ENCODE measurements around the gene TRIP10. TPM values are rescaled to one million over a fixed set of nuclear protein-coding genes. Genes with fewer than 3 reads are reported as not detected.
A peak's percentile ranks its signal among the peaks of the same experiment; 100 is the strongest.

TRIP10 gene
- polyA plus RNA-seq, 4 donors: 42.1 to 141 (median 84.1) TPM

DNA sequence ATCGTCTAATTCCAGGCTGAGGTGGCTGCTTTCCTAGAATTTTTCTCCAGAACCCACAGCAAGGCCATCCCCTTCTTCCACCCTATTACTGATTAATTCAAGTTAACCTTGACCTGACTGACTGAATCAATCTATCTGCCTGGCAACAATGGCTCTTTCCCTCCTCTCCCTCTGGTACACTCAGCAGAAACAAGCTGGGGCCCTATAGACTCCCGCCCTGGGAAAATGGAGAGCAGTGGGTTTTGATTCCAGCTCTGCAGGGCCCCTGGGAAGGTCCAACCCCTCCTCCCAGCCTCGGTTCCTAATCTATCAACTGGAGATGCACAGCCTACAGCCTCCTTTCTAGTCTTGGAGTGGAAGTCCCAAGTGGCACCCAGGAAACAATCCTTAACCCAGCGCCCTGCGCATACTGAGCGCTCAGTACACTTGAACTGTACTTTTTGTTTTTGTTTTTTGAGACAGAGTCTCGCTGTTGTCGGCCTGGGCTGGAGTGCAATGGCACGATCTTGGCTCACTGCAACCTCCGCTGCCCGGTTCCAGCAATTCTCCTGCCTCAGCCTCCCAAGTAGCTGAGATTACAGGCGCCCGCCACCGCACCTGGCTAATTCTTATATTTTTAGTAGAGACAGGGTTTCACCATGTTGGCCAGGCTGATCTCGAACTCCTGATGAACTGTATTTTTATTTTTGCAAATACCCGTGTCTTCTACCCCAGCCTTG is 13.8 kb upstream of the TRIP10 start:
- H3K36me3 ChIP-seq (ENCODE audit: control insufficient read depth in 3 of 3, insufficient read depth in 2 of 3, low read depth in 1 of 3, low read length in 3 of 3): peaks cover 0 to 3% (median 0%) of the 10 kb centered on the region in 3 donors
- peak overlapping the region; percentile 4 to 42 (median 21) for H3K27ac ChIP-seq (ENCODE audit: low read depth in 1 of 3, low read length in 2 of 3)
- DNase-seq: peak in 1 of 2 donors; percentile 41
- peaks cover 0 to 3% (median 0%) of the 10 kb centered on the region in 3 donors for H3K27me3 ChIP-seq (ENCODE audit: control insufficient read depth in 3 of 3, insufficient read depth in 3 of 3, low read length in 3 of 3)
- H3K9me3 ChIP-seq (ENCODE audit: control insufficient read depth in 2 of 2, insufficient read depth in 1 of 2, low read depth in 1 of 2, low read length in 1 of 2): peaks cover 0 to 4% of the 10 kb centered on the region in 2 donors
- peaks cover 2 to 35% (median 3%) of the 10 kb centered on the region in 3 donors for H3K4me1 ChIP-seq (ENCODE audit: control insufficient read depth in 3 of 3, insufficient read depth in 2 of 3, low read depth in 1 of 3, low read length in 2 of 3)
- 78 to 85% (median 80%) methylated on average over 16 of the region's 16 CpGs for WGBS, 3 donors
- no peak for FAIRE-seq
- no peak overlapping the region for H3K4me3 ChIP-seq (ENCODE audit: low read depth in 1 of 3, low read length in 3 of 3)

DNA sequence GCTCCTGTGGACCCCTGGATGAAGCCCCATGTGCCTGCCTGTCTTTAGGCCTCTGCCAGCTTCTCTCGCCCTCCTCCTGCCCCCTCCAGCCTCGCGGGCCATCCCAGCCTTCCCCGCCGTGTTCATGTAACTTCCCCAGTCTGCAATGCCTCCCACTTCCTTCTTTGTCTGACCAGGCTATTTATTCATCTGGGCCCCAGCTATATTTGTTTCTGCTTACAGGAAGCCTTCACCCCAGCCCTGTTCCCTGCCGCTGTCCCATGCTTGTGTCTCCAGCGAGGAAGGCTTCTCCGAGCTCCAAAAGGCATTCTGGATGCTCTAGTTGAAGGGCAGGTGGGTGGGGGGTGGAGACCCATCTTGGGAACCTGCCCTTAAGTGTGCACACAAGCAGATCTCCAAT is 11.1 kb upstream of the TRIP10 start:
- H3K36me3 ChIP-seq (ENCODE audit: control insufficient read depth in 3 of 3, insufficient read depth in 2 of 3, low read depth in 1 of 3, low read length in 3 of 3): peaks cover 0 to 28% (median 0%) of the 10 kb centered on the region in 3 donors
- FAIRE-seq (no peak), DNase-seq (no peak)
- H3K27ac ChIP-seq (ENCODE audit: low read depth in 1 of 3, low read length in 2 of 3): peak overlapping the region in 1 of 3 donors; percentile 12
- no peaks in the 10 kb centered on the region for H3K27me3 ChIP-seq (ENCODE audit: control insufficient read depth in 3 of 3, insufficient read depth in 3 of 3, low read length in 3 of 3)
- H3K4me3 ChIP-seq (ENCODE audit: low read depth in 1 of 3, low read length in 3 of 3): no peak overlapping the region
- 32 to 58% (median 58%) methylated on average over 8 of the region's 8 CpGs for WGBS, 3 donors
- H3K4me1 ChIP-seq (ENCODE audit: control insufficient read depth in 3 of 3, insufficient read depth in 2 of 3, low read depth in 1 of 3, low read length in 2 of 3): peaks cover 2 to 17% (median 3%) of the 10 kb centered on the region in 3 donors
- peaks cover 0 to 4% of the 10 kb centered on the region in 2 donors for H3K9me3 ChIP-seq (ENCODE audit: control insufficient read depth in 2 of 2, insufficient read depth in 1 of 2, low read depth in 1 of 2, low read length in 1 of 2)

DNA sequence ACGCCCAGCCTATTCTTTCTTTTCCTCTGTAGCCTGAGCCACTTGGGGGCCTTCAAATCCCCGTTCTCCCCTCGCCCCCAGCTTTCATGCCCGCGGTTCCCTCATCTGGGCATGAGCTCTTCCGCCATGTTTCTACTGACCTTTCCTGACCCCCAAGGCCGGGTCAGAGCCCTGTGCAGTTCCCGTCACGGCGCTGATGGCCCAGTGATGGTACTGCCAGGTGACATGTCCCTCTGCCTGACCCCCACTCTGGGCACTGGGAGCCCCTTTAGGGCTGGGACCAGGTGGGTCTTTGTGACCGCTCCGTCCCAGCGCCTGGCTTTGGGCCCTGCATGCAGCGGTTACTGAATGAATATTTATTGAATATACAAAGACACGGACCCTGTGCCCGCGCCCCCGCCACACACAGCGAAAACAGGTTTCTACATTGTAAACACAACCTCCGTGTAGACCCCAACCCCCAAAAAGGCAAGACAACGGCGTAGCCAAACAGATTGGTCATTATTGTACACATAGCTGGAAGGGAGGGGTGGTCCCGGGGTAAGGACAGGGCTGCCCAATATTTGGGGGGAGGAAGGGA is 9.8 kb upstream of the TRIP10 start:
- DNase-seq (no peak), FAIRE-seq (no peak)
- Histone ChIP-seq H3K27ac (ENCODE audit: low read depth in 1 of 3, low read length in 2 of 3) (peak overlapping the region; percentile 18 to 82 (median 66)), H3K36me3 (ENCODE audit: control insufficient read depth in 3 of 3, insufficient read depth in 2 of 3, low read depth in 1 of 3, low read length in 3 of 3) (peaks cover 0 to 37% (median 0%) of the 10 kb centered on the region in 3 donors), H3K27me3 (ENCODE audit: control insufficient read depth in 3 of 3, insufficient read depth in 3 of 3, low read length in 3 of 3) (no peaks in the 10 kb centered on the region), H3K9me3 (ENCODE audit: control insufficient read depth in 2 of 2, insufficient read depth in 1 of 2, low read depth in 1 of 2, low read length in 1 of 2) (peaks cover 0 to 4% of the 10 kb centered on the region in 2 donors), H3K4me3 (ENCODE audit: low read depth in 1 of 3, low read length in 3 of 3) (peak overlapping the region in 2 of 3 donors; percentile 43 to 55), H3K4me1 (ENCODE audit: control insufficient read depth in 3 of 3, insufficient read depth in 2 of 3, low read depth in 1 of 3, low read length in 2 of 3) (peaks cover 2 to 16% (median 3%) of the 10 kb centered on the region in 3 donors)
- 77 to 86% (median 83%) methylated on average over 23 of the region's 23 CpGs for WGBS, 3 donors

DNA sequence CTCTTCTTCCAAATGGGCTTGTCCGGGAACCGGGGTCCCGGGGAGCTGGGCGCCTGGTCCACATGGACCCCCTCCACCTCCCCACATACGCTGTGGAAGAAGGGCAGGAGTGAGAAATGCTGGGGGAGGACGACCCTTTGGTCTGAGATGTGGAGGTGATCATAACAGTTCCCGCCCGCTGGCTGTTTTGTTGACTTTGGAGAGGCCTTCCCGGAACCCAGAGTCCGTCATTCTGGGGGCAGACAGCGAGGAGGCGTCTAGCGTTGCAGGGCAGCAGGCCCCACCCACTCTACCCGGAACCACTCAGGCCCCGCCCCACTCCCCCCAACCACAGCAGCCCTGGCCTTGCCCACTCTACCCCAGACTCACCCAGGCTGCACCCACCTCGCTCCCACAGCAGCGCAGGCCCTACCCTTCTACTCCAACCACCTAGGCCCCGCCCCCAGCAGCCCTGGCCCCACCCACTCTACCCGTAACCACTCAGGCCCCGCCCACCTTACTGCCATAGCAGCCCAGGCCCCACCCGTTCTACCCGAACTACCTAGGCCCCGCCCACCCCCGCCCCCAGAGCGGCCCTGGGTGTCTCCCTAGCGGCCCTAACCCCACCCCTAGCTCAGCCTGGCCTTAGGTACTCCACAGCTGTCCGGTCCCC is 9.2 kb upstream of the TRIP10 start:
- no peak for FAIRE-seq
- DNase-seq: peak; percentile 88 to 92
- peaks cover 0 to 4% of the 10 kb centered on the region in 2 donors for H3K9me3 ChIP-seq (ENCODE audit: control insufficient read depth in 2 of 2, insufficient read depth in 1 of 2, low read depth in 1 of 2, low read length in 1 of 2)
- peak overlapping the region in 2 of 3 donors; percentile 43 to 55 for H3K4me3 ChIP-seq (ENCODE audit: low read depth in 1 of 3, low read length in 3 of 3)
- peak overlapping the region; percentile 18 to 82 (median 66) for H3K27ac ChIP-seq (ENCODE audit: low read depth in 1 of 3, low read length in 2 of 3)
- peaks cover under 1 to 14% (median 3%) of the 10 kb centered on the region in 3 donors for H3K4me1 ChIP-seq (ENCODE audit: control insufficient read depth in 3 of 3, insufficient read depth in 2 of 3, low read depth in 1 of 3, low read length in 2 of 3)
- 14 to 50% (median 46%) methylated on average over 23 to 27 of the region's 27 CpGs for WGBS, 3 donors
- no peaks in the 10 kb centered on the region for H3K27me3 ChIP-seq (ENCODE audit: control insufficient read depth in 3 of 3, insufficient read depth in 3 of 3, low read length in 3 of 3)
- peaks cover 0 to 42% (median 0%) of the 10 kb centered on the region in 3 donors for H3K36me3 ChIP-seq (ENCODE audit: control insufficient read depth in 3 of 3, insufficient read depth in 2 of 3, low read depth in 1 of 3, low read length in 3 of 3)

DNA sequence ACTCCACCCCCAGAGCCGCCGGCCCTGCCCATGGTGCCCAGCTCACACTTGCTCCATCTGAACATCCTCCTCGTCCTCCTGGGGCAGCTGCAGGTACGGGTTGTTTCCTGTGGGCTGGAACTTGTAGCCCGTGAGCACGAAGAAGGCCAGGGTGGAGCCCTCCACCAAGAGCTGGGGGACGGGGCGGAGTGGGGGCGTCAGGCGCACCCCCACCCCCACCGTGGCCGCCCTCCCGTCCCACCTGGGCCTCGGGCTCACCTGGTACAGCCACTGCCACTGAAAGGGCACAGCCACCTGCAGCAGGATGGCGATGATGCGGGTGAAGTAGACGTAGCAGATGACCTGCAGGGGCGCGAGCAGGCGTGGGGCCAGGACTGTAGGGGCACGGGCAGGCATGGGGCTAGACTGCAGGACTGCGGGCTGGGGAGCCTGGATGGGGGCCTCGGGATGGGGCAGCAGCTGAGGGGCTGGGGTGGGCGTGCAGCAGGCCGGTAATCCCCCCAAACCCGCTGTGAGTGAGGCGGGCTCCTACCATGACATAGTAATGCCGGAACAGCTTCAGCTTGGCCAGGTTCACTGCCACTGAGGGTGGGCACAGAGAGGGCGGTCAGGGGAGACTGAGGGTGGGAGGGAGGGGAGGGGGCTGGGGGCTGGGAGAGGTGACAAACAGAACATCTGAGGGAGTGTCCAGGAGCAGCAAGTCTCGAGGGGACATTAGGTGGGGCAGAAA is 8.4 kb upstream of the TRIP10 start:
- Histone ChIP-seq H3K4me3 (ENCODE audit: low read depth in 1 of 3, low read length in 3 of 3) (no peak overlapping the region), H3K36me3 (ENCODE audit: control insufficient read depth in 3 of 3, insufficient read depth in 2 of 3, low read depth in 1 of 3, low read length in 3 of 3) (peaks cover 0 to 46% (median 0%) of the 10 kb centered on the region in 3 donors), H3K27ac (ENCODE audit: low read depth in 1 of 3, low read length in 2 of 3) (peak overlapping the region in 2 of 3 donors; percentile 0 to 33), H3K4me1 (ENCODE audit: control insufficient read depth in 3 of 3, insufficient read depth in 2 of 3, low read depth in 1 of 3, low read length in 2 of 3) (peaks cover 0 to 11% (median 0%) of the 10 kb centered on the region in 3 donors), H3K27me3 (ENCODE audit: control insufficient read depth in 3 of 3, insufficient read depth in 3 of 3, low read length in 3 of 3) (no peaks in the 10 kb centered on the region), H3K9me3 (ENCODE audit: control insufficient read depth in 2 of 2, insufficient read depth in 1 of 2, low read depth in 1 of 2, low read length in 1 of 2) (peaks cover 0 to 4% of the 10 kb centered on the region in 2 donors)
- 75 to 87% (median 83%) methylated on average over 22 to 30 of the region's 30 CpGs for WGBS, 3 donors
- DNase-seq (no peak), FAIRE-seq (no peak)

DNA sequence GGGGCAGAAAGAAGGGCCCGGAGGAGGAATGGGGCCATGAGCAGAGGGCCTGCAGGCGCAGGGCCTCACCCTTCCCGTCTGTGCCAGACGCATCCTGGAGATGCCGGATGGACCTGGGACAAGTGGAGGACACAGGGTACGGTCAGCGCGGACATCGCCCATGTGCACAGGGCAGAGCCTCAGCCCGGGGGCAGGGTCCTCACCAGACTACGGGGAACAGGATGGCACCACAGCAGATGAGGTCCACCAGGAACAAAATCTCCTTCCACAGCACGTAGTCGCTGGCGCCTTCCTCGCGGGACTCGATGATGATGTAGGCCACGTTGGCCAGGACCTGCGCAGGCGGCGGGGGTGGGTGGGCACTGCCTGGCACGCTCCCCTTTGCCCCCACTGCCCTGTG is 7.7 kb upstream of the TRIP10 start:
- Histone ChIP-seq H3K4me3 (ENCODE audit: low read depth in 1 of 3, low read length in 3 of 3) (no peak overlapping the region), H3K27me3 (ENCODE audit: control insufficient read depth in 3 of 3, insufficient read depth in 3 of 3, low read length in 3 of 3) (no peaks in the 10 kb centered on the region)
- 89 to 95% (median 91%) methylated on average over 22 of the region's 22 CpGs for WGBS, 3 donors

DNA sequence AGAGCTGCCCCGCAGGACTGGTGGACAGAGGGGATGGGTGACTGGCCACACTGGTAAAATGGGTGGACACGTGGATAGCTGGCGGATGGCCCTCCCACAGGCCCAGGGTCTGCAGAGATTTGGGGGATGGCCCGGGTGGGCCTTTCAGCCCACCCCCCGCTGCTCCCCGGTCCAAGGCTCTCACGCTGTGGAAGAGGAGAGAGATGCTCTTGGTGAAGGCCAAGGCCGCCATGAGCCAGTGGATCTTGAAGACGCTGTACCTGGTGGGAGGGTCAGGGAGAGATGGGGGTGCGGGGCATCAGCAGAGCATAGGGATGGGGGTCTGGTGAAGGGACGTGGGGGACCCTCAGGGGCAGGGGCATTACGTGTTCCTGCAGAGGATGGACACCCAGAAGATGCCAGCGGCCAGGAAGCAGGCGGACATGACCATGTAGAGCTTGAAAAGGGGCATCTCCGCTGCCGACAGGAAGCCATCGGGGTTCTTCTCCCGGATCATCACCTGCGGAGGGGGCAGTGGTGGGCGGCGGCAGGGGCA is 6.6 kb upstream of the TRIP10 start:
- Histone ChIP-seq H3K9me3 (ENCODE audit: control insufficient read depth in 2 of 2, insufficient read depth in 1 of 2, low read depth in 1 of 2, low read length in 1 of 2) (no peaks in the 10 kb centered on the region), H3K27ac (ENCODE audit: low read depth in 1 of 3, low read length in 2 of 3) (no peak overlapping the region), H3K4me3 (ENCODE audit: low read depth in 1 of 3, low read length in 3 of 3) (no peak overlapping the region), H3K27me3 (ENCODE audit: control insufficient read depth in 3 of 3, insufficient read depth in 3 of 3, low read length in 3 of 3) (no peaks in the 10 kb centered on the region), H3K36me3 (ENCODE audit: control insufficient read depth in 3 of 3, insufficient read depth in 2 of 3, low read depth in 1 of 3, low read length in 3 of 3) (peaks cover 0 to 46% (median 0%) of the 10 kb centered on the region in 3 donors), H3K4me1 (ENCODE audit: control insufficient read depth in 3 of 3, insufficient read depth in 2 of 3, low read depth in 1 of 3, low read length in 2 of 3) (peaks cover 0 to 11% (median 0%) of the 10 kb centered on the region in 3 donors)
- no peak for FAIRE-seq
- WGBS, 3 donors: 92 to 94% (median 93%) methylated on average over 18 to 21 of the region's 21 CpGs
- no peak for DNase-seq

More for the DNA sequence above, 7.7 kb upstream of the TRIP10 start:
- Histone ChIP-seq H3K4me1 (ENCODE audit: control insufficient read depth in 3 of 3, insufficient read depth in 2 of 3, low read depth in 1 of 3, low read length in 2 of 3) (peaks cover 0 to 9% (median 0%) of the 10 kb centered on the region in 3 donors), H3K27ac (ENCODE audit: low read depth in 1 of 3, low read length in 2 of 3) (no peak overlapping the region), H3K36me3 (ENCODE audit: control insufficient read depth in 3 of 3, insufficient read depth in 2 of 3, low read depth in 1 of 3, low read length in 3 of 3) (peaks cover 0 to 46% (median 0%) of the 10 kb centered on the region in 3 donors), H3K9me3 (ENCODE audit: control insufficient read depth in 2 of 2, insufficient read depth in 1 of 2, low read depth in 1 of 2, low read length in 1 of 2) (peaks cover 0 to 4% of the 10 kb centered on the region in 2 donors)
- DNase-seq (no peak), FAIRE-seq (no peak)

All from small intestine (tissue), 7 donors.